ENCODE measurements around the gene XG. TPM values are rescaled to one million over a fixed set of nuclear protein-coding genes. Genes with fewer than 3 reads are reported as not detected.

Gene XG
- total and polyA plus RNA-seq, 9 of the 15 experiments (the other 6 are each of a cell fraction or from before 2014, with no cell fraction given): 0.03 to 0.12 TPM; not detected in 7

- TF ChIP-seq BCLAF1 (IDR thresholded peaks at IDR 0.05; ENCODE audit: borderline replicate concordance in 1 of 2, control insufficient read depth in 1 of 2, low read depth in 2 of 2, low read length in 1 of 2): no peak
These were observed 3.0 kb upstream of the XG start (continued) for GRCh38 chrX:2748815-2749188.

GRCh38 chrX:2751291-2751690 lies 549 bp upstream of the XG start:
- H3K27ac ChIP-seq (ENCODE audit: extremely low read depth, low read depth, low read length): no peak overlapping the region
- no peak overlapping the region for H3K4me3 ChIP-seq
- intact Hi-C loops (cut with micrococcal nuclease): no loop called here
- no peaks in the 10 kb centered on the region for H3K9me3 ChIP-seq (replicated peaks; ENCODE audit: control insufficient read depth, insufficient read depth, low read depth, low read length)
- CTCF ChIA-PET (ENCODE audit: low intra/inter-chr PET ratio): no interaction called here
- FAIRE-seq: no peak
- no TSS peak for BruUV-seq (replicated peaks)
- no peaks in the 10 kb centered on the region for H3K4me1 ChIP-seq (replicated peaks in 1 of 2; ENCODE audit: control insufficient read depth in 2 of 2, insufficient read depth in 2 of 2, low read length in 2 of 2)
- H3K79me2 ChIP-seq (ENCODE audit: control insufficient read depth, insufficient read depth, low read length): no peaks in the 10 kb centered on the region
- POLR2A ChIA-PET: no interaction called here
- H3K4me2 ChIP-seq (ENCODE audit: insufficient read depth, low read length): no peak overlapping the region
- no peak for ATAC-seq
- H3K9ac ChIP-seq (ENCODE audit: insufficient read depth in 1 of 2, low read depth in 2 of 2, low read length in 2 of 2): no peak overlapping the region
- H3K9me1 ChIP-seq (ENCODE audit: control insufficient read depth, insufficient read depth, low read length): no peaks in the 10 kb centered on the region
- no peaks in the 10 kb centered on the region for H3K36me3 ChIP-seq (ENCODE audit: control insufficient read depth, insufficient read depth, low read length)
- H2AFZ ChIP-seq (ENCODE audit: low read depth, low read length): no peak overlapping the region
- in situ Hi-C loops (cut with MboI): no loop called here
- WGBS (ENCODE audit: insufficient coverage, low coverage, missing lambda C conversion rate): 5% methylated on average over 3 of the region's 3 CpGs
- no peak for DNase-seq (ENCODE audit: extremely low read depth in 1 of 4, low spot score in 3 of 4)
- peaks cover 0 to 7% of the 10 kb centered on the region in 2 experiments; a peak in 4 of 5 replicates for H3K27me3 ChIP-seq (ENCODE audit: control insufficient read depth in 2 of 2, insufficient read depth in 2 of 2, low read length in 2 of 2)
- no peaks in the 10 kb centered on the region for H4K20me1 ChIP-seq (replicated peaks; ENCODE audit: control insufficient read depth, insufficient read depth, low read length)
- TF ChIP-seq ERF (CRISPR knock-in tag; IDR thresholded peaks at IDR 0.05) (no peak), NR2F6 (CRISPR knock-in tag; IDR thresholded peaks at IDR 0.05) (no peak), BRD4 (IDR thresholded peaks at IDR 0.05) (no peak), NCOR1 (IDR thresholded peaks at IDR 0.05) (no peak), RBM15 (IDR thresholded peaks at IDR 0.05; ENCODE audit: insufficient read depth, low read length) (no peak), FOXA3 (CRISPR knock-in tag; conservative IDR thresholded peaks at IDR 0.05 in 1 of 2, IDR thresholded peaks at IDR 0.05 in 1 of 2) (no peak), POU5F1 (IDR thresholded peaks at IDR 0.05; ENCODE audit: borderline replicate concordance, low read depth, low read length, partially characterized antibody) (no peak), ZNF24 (IDR thresholded peaks at IDR 0.05) (no peak), HMG20A (CRISPR knock-in tag; conservative IDR thresholded peaks at IDR 0.05) (no peak), TAF1 (IDR thresholded peaks at IDR 0.05; ENCODE audit: control insufficient read depth, extremely low read depth, insufficient read depth, low read length, severe bottlenecking) (no peak), ZNF551 (CRISPR knock-in tag; IDR thresholded peaks at IDR 0.05) (no peak), ZBTB9 (CRISPR knock-in tag; IDR thresholded peaks at IDR 0.05) (no peak), ZNF518B (CRISPR knock-in tag; IDR thresholded peaks at IDR 0.05) (no peak)
